DMS153 (cell line): ENCODE results near the gene RNU6-1.

Source experiments
- DNase-seq: peaks from one replicate; lab custom pipeline; 2025; lab: John Stamatoyannopoulos, UW

The RNU6-1 gene

GRCh38 chr15:67857220-67857619, 17.4 kb upstream of the RNU6-1 start:
- DNase-seq: no peak

- no peak for DNase-seq
These were observed 16.0 kb upstream of the RNU6-1 start for GRCh38 chr15:67855842-67856241.

GRCh38 chr15:67854358-67854757, 14.5 kb upstream of the RNU6-1 start:
- DNase-seq: no peak

GRCh38 chr15:67853454-67853853, 13.6 kb upstream of the RNU6-1 start:
- DNase-seq: no peak

- DNase-seq: no peak
These were observed 12.6 kb upstream of the RNU6-1 start for GRCh38 chr15:67852418-67852817.

GRCh38 chr15:67850994-67851571, 11.2 kb upstream of the RNU6-1 start:
- no peak for DNase-seq

- no peak for DNase-seq
These were observed 10.5 kb upstream of the RNU6-1 start for GRCh38 chr15:67850336-67850735.

- no peak for DNase-seq
These were observed 9.7 kb upstream of the RNU6-1 start for GRCh38 chr15:67849538-67849937.

GRCh38 chr15:67845974-67846373, 6.1 kb upstream of the RNU6-1 start:
- DNase-seq: no peak

- no peak for DNase-seq
These were observed 3.9 kb upstream of the RNU6-1 start for GRCh38 chr15:67843571-67844387.

- DNase-seq: no peak
These were observed 3.3 kb upstream of the RNU6-1 start for GRCh38 chr15:67843092-67843501.

- no peak for DNase-seq
These were observed 1.6 kb upstream of the RNU6-1 start for GRCh38 chr15:67841513-67841762.

GRCh38 chr15:67840749-67841512, 1.1 kb upstream of the RNU6-1 start:
- no peak for DNase-seq

GRCh38 chr15:67839499-67839928, 331 bp downstream of the RNU6-1 start:
- DNase-seq: peak; percentile 12

- DNase-seq: peak; percentile 38
These were observed 984 bp downstream of the RNU6-1 start for GRCh38 chr15:67838789-67839332.

- DNase-seq: no peak
These were observed 2.9 kb downstream of the RNU6-1 start for GRCh38 chr15:67836955-67837354.

- no peak for DNase-seq
These were observed 3.4 kb downstream of the RNU6-1 start for GRCh38 chr15:67836477-67836876.

GRCh38 chr15:67836134-67836455, 3.8 kb downstream of the RNU6-1 start:
- no peak for DNase-seq

GRCh38 chr15:67835297-67836133, 4.3 kb downstream of the RNU6-1 start:
- no peak for DNase-seq

GRCh38 chr15:67834581-67835296, 5.1 kb downstream of the RNU6-1 start:
- no peak for DNase-seq

- no peak for DNase-seq
These were observed 5.9 kb downstream of the RNU6-1 start for GRCh38 chr15:67833710-67834511.
